Ovary (tissue), 3 donors: ENCODE data around the gene SMARCAL1.

Experiments
- EP300 ChIP-seq: sonication (generic); formaldehyde crosslinking; IDR thresholded peaks from one replicate; pipeline ENCODE4 v1.6.1; 2017; ENCODE audit warnings: antibody characterized with exemption
- POLR2A ChIP-seq: fragments of 450-650 bp; IDR thresholded peaks from one replicate; pipeline ENCODE4 v1.6.1; 2017; ENCODE audit warnings: antibody characterized with exemption, mild to moderate bottlenecking, moderate library complexity
- TF ChIP-seq, protein P1 (sequence below), 3 donors: fragments of 450-650 bp in 2 of 3; fragments of 200-600 bp in 1 of 3; IDR thresholded peaks; one replicate each; pipeline versions ENCODE4 v1.5.1 to v1.8.0; 2016 to 2022; ENCODE audit warnings: antibody characterized with exemption in 3 of 3, mild to moderate bottlenecking in 1 of 3
- donor health status: DM: no; HTN: no; CAD: no.

- TF ChIP-seq POLR2A = no peak
- no peak for TF ChIP-seq EP300
- TF ChIP-seq, protein P1, sequence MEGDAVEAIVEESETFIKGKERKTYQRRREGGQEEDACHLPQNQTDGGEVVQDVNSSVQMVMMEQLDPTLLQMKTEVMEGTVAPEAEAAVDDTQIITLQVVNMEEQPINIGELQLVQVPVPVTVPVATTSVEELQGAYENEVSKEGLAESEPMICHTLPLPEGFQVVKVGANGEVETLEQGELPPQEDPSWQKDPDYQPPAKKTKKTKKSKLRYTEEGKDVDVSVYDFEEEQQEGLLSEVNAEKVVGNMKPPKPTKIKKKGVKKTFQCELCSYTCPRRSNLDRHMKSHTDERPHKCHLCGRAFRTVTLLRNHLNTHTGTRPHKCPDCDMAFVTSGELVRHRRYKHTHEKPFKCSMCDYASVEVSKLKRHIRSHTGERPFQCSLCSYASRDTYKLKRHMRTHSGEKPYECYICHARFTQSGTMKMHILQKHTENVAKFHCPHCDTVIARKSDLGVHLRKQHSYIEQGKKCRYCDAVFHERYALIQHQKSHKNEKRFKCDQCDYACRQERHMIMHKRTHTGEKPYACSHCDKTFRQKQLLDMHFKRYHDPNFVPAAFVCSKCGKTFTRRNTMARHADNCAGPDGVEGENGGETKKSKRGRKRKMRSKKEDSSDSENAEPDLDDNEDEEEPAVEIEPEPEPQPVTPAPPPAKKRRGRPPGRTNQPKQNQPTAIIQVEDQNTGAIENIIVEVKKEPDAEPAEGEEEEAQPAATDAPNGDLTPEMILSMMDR (IDR thresholded peaks at IDR 0.05) = no peak
Observed at GRCh38 chr2:216495656-216496055, 83.4 kb downstream of the SMARCAL1 start.
